Fibroblast of lung (primary cell): ENCODE measurements around the gene FPGS. TPM values are rescaled to one million over a fixed set of nuclear protein-coding genes. Genes with fewer than 3 reads are reported as not detected.
"Not testable (repeated sequence)": the region's sequence is repeated elsewhere in the genome, so short reads cannot be mapped to it uniquely, and the experiment has no call there.

Source experiments
- DNase-seq, 2 donors: peaks; one replicate each; pipeline versions ENCODE4 v3.0.0 to v3.0.0-alpha.2; 2010; ENCODE audit warnings: low read depth in 2 of 2
- H2AFZ ChIP-seq: 2 replicates; pipeline ENCODE4 v1.5.1; 2012; ENCODE audit warnings: low read length, control low read depth, inconsistent platforms
- H3K27ac ChIP-seq: 2 replicates; pipeline ENCODE4 v1.5.1; 2011; ENCODE audit warnings: low read length, control low read depth; ENCODE audit not compliant: insufficient read depth
- H3K27me3 ChIP-seq: 2 replicates; pipeline ENCODE4 v1.5.1; 2011; ENCODE audit warnings: mild to moderate bottlenecking, low read length; ENCODE audit not compliant: control insufficient read depth, insufficient read depth
- H3K36me3 ChIP-seq: 2 replicates; pipeline ENCODE4 v1.5.1; 2011; ENCODE audit warnings: low read length; ENCODE audit not compliant: control insufficient read depth, insufficient read depth
- H3K4me1 ChIP-seq: 2 replicates; pipeline ENCODE4 v1.5.1; 2011; ENCODE audit warnings: low read length; ENCODE audit not compliant: control insufficient read depth, insufficient read depth; ENCODE audit errors: extremely low read depth
- H3K4me2 ChIP-seq: 2 replicates; pipeline ENCODE4 v1.5.1; 2011; ENCODE audit warnings: low read length, control low read depth; ENCODE audit not compliant: insufficient read depth; ENCODE audit errors: extremely low read depth
- H3K4me3 ChIP-seq, 4 experiments: fragments of 200-600 bp in 1 of 4; sonication (generic) in 1 of 4; replicated peaks in 1 of 4; 2 replicates each; pipeline ENCODE4 v1.5.1; 2011 to 2016; ENCODE audit warnings: low read length in 4 of 4, low read depth in 3 of 4, mild to moderate bottlenecking in 3 of 4, control low read depth in 2 of 4, inconsistent platforms in 1 of 4, mixed read lengths in 1 of 4; ENCODE audit not compliant: insufficient read depth in 1 of 4; ENCODE audit errors: control extremely low read depth in 1 of 4
- H3K79me2 ChIP-seq: 2 replicates; pipeline ENCODE4 v1.5.1; 2012; ENCODE audit warnings: mild to moderate bottlenecking, low read length, inconsistent platforms; ENCODE audit not compliant: control insufficient read depth, insufficient read depth
- H3K9ac ChIP-seq: 2 replicates; pipeline ENCODE4 v1.5.1; 2011; ENCODE audit warnings: mild to moderate bottlenecking, low read length, control low read depth; ENCODE audit not compliant: insufficient read depth
- H3K9me3 ChIP-seq: 2 replicates; pipeline ENCODE4 v1.5.1; 2012; ENCODE audit warnings: low read depth, low read length; ENCODE audit not compliant: control insufficient read depth, insufficient read depth
- H4K20me1 ChIP-seq: 2 replicates; pipeline ENCODE4 v1.5.1; 2011; ENCODE audit warnings: low read length; ENCODE audit not compliant: control insufficient read depth, insufficient read depth; ENCODE audit errors: extremely low read depth
- EZH2 ChIP-seq: IDR thresholded peaks from 2 replicates; pipeline ENCODE4 v1.5.1; 2012; ENCODE audit warnings: low read length, control low read depth, mild to moderate bottlenecking; ENCODE audit errors: missing control alignments
- polyA plus RNA-seq, 2 donors: library from polyadenylated mRNA; depleted of rRNA in 1 of 2; stranded (reverse) in 1 of 2; unstranded in 1 of 2; fragments of >200 nt; gene quantifications; 2 replicates each; pipeline ENCODE4 v1.2.1, GENCODE V29; 2011 to 2012; ENCODE audit warnings: missing spikeins in 1 of 2
- total RNA-seq: library from RNA; depleted of rRNA; stranded (reverse); fragments of >200 nt; gene quantifications from 2 replicates; pipeline ENCODE4 v1.2.1, GENCODE V29; 2014
- TF ChIP-seq, protein P1 (sequence below), 2 donors: IDR thresholded peaks in 1 of 2; conservative IDR thresholded peaks in 1 of 2; 1 replicate in 1 of 2; 2 replicates in 1 of 2; pipeline ENCODE4 v1.5.1; 2011 to 2012; ENCODE audit warnings: low read length in 2 of 2, control low read depth in 1 of 2, inconsistent platforms in 1 of 2, low read depth in 1 of 2, mild to moderate bottlenecking in 1 of 2

The FPGS gene
- total and polyA plus RNA-seq, 2 donors (not counting 1 experiment from before 2014, with no cell fraction given): 42.4 to 77.0 TPM

DNA sequence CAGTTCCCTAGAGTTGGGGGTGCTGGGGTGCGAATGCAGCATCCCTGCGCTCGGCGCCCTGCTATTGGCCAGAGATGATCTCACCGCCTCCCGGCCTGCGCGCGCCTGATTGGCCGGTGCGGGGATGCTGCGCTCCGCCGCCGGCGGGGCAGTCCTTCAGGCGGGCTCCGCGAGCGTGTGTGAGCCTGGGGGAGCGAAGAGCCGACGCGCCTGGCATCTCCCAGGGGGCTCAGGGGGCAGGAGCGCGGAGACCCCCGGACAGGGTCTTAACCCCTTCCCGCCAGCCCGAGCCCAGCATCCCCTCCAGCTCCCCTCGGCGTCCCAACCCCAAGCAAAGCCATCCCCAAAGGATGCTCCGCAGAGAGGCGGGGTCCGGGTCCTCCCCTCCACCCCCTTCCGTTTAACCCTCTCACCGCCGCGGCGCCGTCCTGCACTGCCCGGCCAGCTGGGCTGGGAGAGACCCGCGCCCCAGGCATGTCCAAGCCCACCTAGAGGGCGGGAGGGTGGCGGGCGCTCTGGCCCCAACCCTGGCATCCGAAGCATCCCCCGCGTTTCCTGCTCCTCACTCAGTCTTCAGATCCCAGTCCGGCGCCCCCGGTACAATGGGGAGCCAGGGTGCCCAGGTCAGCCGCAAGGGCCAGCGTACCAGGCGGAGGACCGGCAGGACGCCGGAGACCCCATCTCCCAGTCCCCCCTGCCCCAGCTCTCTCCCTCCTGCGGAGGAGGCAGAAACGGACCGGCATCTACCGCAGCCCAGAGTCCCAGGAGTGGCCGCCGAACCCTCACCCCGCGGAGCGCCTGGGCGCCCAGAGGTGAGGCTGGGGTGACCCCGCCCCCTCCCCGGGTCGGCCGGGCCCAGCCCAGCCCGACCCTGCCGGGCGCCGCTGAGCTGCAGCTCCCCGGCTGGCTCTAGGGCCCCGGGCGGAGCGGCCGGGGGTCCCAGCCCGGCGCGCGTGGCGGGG is 48.3 kb upstream of the FPGS start:
- Histone ChIP-seq H3K9ac (no peak overlapping the region), H3K9me3 (no peaks in the 10 kb centered on the region), H3K79me2 (no peaks in the 10 kb centered on the region), H3K4me2 (no peak overlapping the region), H3K36me3 (no peaks in the 10 kb centered on the region), H3K27ac (no peak overlapping the region), H2AFZ (no peak overlapping the region), H3K4me3 (no peak overlapping the region), H3K27me3 (peaks cover 33% of the 10 kb centered on the region), H4K20me1 (peaks cover 2% of the 10 kb centered on the region), H3K4me1 (no peaks in the 10 kb centered on the region)
- peak; percentile 68 for TF ChIP-seq EZH2
- TF ChIP-seq, protein P1, sequence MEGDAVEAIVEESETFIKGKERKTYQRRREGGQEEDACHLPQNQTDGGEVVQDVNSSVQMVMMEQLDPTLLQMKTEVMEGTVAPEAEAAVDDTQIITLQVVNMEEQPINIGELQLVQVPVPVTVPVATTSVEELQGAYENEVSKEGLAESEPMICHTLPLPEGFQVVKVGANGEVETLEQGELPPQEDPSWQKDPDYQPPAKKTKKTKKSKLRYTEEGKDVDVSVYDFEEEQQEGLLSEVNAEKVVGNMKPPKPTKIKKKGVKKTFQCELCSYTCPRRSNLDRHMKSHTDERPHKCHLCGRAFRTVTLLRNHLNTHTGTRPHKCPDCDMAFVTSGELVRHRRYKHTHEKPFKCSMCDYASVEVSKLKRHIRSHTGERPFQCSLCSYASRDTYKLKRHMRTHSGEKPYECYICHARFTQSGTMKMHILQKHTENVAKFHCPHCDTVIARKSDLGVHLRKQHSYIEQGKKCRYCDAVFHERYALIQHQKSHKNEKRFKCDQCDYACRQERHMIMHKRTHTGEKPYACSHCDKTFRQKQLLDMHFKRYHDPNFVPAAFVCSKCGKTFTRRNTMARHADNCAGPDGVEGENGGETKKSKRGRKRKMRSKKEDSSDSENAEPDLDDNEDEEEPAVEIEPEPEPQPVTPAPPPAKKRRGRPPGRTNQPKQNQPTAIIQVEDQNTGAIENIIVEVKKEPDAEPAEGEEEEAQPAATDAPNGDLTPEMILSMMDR (conservative IDR thresholded peaks at IDR 0.05 in 1 of 2, IDR thresholded peaks at IDR 0.05 in 1 of 2; ENCODE audit: low read depth in 1 of 2, low read length in 2 of 2): no peak
- peak in 1 of 2 donors; percentile 16 for DNase-seq

GRCh38 chr9:127755061-127756060 is 47.3 kb upstream of the FPGS start:
- DNase-seq: no peak
- Histone ChIP-seq H3K36me3 (no peaks in the 10 kb centered on the region), H4K20me1 (peaks cover 2% of the 10 kb centered on the region), H3K27me3 (peaks cover 33% of the 10 kb centered on the region), H3K4me3 (no peak overlapping the region), H3K27ac (no peak overlapping the region), H3K9ac (no peak overlapping the region), H3K4me1 (no peaks in the 10 kb centered on the region), H3K9me3 (no peaks in the 10 kb centered on the region), H3K79me2 (no peaks in the 10 kb centered on the region), H2AFZ (no peak overlapping the region), H3K4me2 (no peak overlapping the region)
- peak; percentile 70 for TF ChIP-seq EZH2
- TF ChIP-seq, protein P1 (conservative IDR thresholded peaks at IDR 0.05 in 1 of 2, IDR thresholded peaks at IDR 0.05 in 1 of 2; ENCODE audit: low read depth in 1 of 2, low read length in 2 of 2): no peak

DNA sequence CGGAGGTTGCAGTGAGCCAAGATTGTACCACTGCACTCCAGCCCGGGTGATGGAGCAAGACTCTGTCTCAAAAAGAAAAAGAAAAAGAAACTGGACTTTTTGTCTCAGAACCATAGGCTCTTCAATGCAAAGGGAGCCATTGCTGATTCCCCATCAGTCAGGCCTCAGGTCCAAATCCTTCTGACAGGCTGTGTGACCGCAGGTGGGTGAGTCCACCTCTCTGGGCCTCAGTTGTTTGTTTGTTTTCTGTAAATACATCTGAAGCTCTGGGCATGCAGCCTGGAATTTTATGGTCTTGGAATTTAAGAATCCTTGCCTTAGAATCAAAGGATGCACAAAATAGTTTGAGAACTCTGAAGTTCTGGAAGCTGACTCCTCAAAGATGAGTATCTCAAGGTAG is 46.4 kb upstream of the FPGS start:
- Histone ChIP-seq H3K9me3 (no peaks in the 10 kb centered on the region), H3K4me3 (no peak overlapping the region), H3K36me3 (no peaks in the 10 kb centered on the region), H3K4me1 (no peaks in the 10 kb centered on the region), H3K79me2 (no peaks in the 10 kb centered on the region), H3K9ac (no peak overlapping the region), H3K27ac (no peak overlapping the region), H4K20me1 (peaks cover 1% of the 10 kb centered on the region), H2AFZ (no peak overlapping the region), H3K4me2 (no peak overlapping the region), H3K27me3 (peaks cover 35% of the 10 kb centered on the region)
- no peak for TF ChIP-seq EZH2
- TF ChIP-seq, protein P1 (conservative IDR thresholded peaks at IDR 0.05 in 1 of 2, IDR thresholded peaks at IDR 0.05 in 1 of 2; ENCODE audit: low read depth in 1 of 2, low read length in 2 of 2): no peak
- no peak for DNase-seq

DNA sequence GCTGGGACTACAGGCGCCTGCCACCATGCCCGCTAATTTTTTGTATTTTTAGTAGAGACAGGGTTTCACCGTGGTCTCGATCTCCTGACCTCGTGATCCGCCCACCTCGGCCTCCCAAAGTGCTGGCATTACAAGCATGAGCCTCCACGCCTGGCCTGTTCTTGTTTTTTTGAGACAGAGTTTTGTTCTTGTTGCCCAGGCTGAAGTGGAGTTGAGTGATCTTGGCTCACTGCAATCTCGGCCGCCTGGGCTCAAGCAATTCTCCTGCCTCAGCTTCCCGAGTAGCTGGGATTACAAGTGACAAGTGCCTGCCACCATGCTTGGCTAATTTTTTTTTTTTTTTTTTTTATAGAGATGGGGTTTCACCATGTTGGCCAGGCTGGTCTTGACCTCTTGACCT is 45.9 kb upstream of the FPGS start:
- not testable (repeated sequence) for H3K27ac ChIP-seq, H4K20me1 ChIP-seq, H3K9me3 ChIP-seq, H3K36me3 ChIP-seq, H3K79me2 ChIP-seq, DNase-seq, H2AFZ ChIP-seq, H3K4me3 ChIP-seq, H3K9ac ChIP-seq, H3K4me1 ChIP-seq, H3K4me2 ChIP-seq
- H3K27me3 ChIP-seq: peaks cover 32% of the 10 kb centered on the region
